T1000 (cell line): ENCODE results near the gene SUCLG2.
"Not testable (repeated sequence)": the region's sequence is repeated elsewhere in the genome, so short reads cannot be mapped to it uniquely, and the experiment has no call there.

Experiments
- DNase-seq: peaks from one replicate; lab custom pipeline; 2025; ENCODE audit warnings: mixed read lengths; lab: John Stamatoyannopoulos, UW

SUCLG2 gene

DNA sequence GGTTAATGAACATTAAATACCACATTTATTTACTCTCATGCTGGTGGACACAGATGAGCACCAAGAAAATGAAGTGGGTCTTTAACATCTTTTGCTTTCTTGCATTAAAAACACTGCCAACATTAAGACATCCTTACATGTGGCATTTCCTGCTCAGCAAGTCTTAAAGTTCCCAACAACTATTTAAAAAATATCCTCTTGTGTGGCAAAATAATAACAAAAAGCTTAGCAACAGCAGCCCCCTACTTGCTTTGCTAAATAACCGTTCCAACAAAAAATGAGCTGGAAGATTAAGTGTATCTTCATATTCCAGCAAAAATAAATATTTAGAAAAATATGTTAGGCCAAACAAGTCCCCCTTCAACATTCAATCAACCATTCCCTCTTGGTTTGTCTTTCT is 93.1 kb downstream of the SUCLG2 start:
- no peak for DNase-seq

DNA sequence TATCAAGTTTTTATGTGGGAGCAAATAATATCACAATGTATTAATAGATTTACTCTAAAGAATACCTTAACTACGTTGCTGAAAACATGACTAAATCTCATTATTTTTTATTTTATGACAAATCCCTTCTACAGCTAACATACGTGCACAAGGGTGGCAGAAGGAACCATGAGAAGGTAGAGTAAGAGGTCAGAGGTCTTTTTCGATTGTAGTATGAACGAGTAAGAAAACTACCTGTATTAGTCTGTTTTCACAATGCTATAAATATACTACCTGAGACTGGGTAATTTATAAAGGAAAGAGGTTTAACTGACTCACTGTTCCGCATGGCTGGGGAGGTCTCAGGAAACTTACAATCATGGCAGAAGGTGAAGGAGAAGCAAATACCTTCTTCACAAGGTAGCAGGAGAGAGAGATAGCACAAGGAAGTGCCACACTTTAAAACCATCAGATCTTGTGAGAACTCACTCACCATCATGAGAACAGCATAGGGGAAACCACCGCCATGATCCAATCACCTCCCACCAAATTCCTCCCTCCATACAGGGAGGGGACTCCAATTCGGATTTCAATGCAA is 95.3 kb downstream of the SUCLG2 start:
- no peak for DNase-seq

DNA sequence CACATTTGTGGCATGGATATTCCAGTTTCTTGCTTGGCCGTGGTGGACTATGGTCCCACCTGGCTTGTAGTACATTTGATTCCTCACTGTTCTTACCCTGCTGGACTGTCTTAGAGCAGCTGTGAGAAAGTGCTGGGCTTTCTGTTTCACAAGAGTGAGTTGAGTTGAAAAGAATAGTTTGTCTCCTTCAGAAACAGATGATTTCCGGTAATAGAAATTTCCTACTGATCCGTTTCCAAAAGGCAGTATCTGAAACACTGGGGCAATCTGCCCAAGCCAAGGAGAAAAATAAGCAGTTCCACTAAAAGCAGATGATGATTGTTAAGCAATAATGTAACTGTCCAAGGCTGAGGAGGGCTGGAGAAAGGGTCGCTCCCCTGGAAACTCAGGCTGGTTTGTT is 96.0 kb downstream of the SUCLG2 start:
- DNase-seq, result no peak

DNA sequence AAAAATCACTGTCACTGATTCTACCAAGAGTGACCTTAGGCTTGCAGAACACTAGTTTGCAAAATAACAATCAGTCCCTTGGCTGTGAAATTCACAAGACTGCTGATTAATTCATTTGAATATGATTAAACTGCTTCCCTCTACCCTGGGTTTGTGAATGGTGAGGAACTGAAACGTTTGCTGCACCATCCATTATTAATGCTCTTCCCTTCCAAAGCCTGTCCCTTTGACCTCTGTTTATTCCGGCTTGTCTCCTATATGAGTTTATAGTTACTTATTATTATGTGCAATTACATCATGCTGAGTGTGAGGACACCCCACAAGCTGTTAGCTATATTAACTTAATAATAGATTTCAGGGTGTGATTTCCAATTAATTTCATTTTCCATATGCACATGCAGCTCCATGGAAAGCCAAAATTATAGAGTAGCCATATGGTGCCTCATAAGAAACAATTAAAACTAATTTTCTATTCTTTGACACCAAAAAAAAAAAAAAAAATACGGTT is 96.5 kb downstream of the SUCLG2 start:
- DNase-seq, result no peak

DNA sequence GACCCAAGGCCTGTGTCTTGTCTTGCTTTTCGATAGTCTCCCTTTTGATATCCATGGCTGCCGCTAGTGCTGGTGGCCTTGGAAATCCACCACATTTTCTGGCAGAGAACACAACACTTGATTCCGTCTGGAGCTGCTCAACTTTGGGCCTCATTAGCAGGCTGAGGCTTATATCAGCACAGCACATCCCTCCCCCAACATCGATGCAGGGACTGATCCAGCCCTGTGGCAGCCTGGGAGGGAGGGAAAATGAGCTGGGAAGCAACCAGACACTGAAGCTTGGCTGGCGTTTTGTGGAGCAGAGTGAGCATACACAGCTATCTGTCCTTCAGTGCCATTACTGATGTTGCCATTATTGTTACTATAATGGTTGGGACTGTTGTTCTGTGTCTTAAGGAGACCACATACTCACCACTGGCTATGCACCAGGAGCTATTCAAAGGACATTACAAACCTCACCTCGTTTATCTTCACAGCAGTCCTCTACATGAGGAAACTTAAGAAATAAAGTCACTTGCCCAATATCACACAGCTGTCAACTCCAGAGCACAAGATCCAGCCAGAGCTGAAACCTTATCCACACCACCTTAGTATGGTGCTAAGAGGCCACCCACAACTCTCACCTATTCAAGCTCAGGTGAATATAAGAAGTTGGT is 102.9 kb downstream of the SUCLG2 start:
- no peak for DNase-seq

DNA sequence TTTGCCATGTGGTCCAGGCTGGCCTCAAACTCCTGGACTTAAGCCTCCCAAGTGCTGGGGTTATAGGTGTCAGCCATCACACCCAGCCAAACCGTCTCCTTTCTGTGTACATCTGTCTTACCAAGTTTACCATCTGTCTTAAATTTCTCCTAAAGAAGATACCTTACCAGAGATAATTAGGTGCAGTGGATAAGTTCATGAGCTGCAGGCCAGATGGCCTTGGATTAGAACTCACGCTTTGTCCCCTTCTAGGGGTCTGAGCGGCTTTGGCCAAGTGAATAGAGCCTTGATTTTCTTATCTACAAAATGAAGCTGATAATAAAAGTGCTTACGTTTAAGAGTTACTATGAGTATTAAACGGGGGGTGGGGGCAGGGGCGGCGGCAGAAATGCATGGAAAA is 103.9 kb downstream of the SUCLG2 start:
- DNase-seq, result no peak

DNA sequence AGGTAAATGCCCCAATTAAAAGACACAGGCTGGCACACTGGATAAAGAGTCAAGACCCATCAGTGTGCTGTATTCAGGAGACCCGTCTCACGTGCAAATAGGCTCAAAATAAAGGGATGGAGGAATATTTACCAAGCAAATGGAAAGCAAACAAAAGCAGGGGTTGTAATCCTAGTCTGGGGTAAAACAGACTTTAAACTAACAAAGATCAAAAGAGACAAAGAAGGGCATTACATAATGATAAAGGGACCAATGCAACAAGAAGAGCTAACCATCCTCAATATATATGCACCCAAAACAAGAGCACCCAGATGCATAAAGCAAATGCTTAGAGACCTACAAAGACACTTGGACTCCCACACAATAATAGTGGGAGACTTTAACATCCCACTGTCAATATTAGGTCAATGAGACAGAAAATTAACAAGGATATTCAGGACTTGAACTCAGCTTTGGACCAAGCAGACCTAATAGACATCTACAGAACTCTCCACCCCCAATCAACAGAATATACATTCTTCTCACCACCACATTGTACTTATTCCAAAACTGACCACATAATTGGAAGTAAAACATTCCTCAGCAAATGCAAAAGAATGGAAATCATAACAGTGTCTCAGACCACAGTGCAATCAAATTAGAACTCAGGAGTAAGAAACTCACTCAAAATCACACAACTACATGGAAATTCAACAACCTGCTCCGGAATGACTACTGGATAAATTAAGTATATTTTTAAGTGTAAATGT is 111.7 kb downstream of the SUCLG2 start:
- DNase-seq, result not testable (repeated sequence)

DNA sequence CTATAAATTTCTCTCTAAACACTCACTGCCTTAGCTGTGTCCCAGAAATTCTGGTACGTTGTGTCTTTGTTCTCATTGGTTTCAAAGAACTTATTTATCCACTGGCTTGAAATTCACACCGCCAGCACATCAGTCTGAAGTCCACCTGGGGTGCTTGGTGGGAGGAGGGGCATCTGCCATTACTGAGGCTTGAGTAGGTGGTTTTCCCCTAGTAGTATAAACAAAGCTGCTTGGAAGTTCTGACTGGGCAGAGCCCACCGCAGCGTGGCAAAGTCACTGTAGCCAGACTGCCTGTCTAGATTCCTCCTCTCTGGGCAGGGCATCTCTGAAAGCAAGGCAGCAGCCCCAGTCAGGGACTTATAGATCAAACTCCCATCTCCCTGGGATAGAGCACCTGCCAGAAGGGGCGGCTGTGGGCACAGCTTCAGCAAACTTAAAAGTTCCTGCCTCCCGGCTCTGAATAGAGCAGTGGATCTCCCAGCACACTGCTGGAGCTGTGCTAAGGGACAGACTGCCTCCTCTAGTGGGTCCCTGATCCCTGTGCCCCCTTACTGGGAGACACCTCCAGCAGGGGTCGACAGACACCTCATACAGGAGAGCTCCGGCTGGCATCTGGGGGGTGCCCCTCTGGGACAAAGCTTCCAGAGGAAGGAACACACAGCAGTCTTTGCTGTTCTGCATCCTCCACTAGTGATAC is 114.1 kb downstream of the SUCLG2 start:
- no peak for DNase-seq

DNA sequence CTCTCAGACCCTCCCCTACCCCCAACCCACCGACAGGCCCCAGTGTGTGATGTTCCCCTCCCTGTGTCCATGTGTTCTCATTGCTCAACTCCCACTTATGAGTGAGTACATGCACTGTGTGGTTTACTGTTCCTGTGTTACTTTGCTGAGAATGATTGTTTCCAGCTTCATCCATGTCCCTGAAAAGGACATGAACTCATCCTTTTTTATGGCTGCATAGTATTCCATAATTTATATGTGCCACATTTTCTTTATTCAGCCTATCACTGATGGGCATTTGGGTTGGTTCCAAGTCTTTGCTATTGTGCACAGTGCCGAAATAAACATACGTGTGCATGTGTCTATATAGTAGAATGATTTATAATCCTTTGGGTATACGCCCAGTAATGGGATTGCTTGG is 117.2 kb downstream of the SUCLG2 start:
- not testable (repeated sequence) for DNase-seq

DNA sequence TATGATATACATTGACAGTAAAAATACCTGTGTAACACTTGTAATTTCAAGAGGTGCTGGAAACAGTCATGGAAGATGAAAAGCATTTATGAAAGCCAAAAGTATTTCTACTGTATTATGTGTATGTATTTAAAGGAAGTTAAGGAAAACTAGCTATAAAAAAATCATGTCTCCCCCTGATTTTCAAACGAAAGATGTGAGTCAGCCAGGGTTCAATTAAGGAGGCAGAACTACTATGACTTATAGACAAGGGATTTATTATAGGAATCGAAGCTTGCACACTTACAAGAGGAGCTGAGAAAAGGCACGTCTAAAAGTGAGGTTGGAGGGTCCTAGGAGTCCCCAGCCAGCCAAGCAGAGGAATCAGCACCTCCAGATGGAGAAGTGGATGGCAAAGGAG is 119.4 kb downstream of the SUCLG2 start:
- no peak for DNase-seq

DNA sequence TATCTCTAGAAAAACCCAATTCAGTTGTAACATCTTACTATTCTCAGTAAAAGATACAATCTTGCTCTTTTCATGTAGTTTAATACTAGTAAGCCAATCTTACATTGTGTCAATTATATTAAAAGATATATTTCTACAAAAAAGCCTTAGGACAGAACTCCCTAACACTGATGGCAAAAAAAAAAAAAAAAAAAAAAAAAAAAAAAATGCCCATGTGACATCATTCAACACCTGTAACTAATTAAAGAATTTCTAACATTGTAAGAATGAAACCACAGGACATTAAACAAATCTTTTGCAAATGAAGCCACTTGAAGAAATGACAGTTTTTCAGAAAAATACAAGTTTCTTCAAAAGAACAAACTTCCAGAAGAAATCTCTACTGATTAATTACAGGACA is 119.8 kb downstream of the SUCLG2 start:
- DNase-seq, result no peak

DNA sequence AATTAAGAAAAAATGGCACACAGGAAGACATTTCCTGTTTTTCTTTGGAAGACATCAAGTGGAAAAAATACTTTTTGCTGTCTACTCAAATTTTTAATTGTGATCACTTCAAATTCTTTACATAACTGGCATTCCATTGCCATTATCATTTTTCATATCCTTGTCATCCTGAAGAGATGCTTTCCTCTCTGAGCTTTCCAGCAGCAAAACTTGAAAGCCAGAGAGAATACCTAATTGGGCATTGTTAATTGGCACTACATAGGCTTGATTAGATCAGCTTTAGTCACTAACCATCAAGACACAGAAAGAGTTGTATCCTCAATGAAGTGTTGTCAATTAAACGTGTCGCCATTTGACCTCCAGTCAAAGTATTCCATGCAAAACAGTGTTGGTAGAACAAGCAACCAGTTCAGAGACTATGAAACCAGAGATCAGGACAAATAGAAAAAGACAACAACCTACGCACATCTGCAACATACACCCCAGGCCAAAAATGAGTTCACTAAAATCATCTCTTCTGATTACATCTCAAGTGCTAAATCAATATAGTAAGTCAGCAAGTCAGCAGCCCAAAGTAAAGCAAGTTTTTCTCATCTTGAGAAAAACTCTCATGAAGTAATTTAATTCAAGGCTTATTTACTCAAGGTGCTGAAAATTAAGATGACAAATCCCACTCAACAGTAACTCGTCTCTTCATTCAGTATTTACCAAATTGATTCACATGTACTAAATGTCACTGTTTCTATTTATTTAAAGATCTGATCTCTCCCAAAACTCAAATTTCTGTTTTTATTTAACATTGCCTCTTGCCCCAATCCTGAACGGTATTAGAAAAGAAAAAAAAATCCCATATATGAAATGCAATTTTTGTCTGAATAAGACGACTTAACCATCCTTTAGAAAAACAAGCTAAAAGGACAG is 123.0 kb downstream of the SUCLG2 start:
- no peak for DNase-seq

DNA sequence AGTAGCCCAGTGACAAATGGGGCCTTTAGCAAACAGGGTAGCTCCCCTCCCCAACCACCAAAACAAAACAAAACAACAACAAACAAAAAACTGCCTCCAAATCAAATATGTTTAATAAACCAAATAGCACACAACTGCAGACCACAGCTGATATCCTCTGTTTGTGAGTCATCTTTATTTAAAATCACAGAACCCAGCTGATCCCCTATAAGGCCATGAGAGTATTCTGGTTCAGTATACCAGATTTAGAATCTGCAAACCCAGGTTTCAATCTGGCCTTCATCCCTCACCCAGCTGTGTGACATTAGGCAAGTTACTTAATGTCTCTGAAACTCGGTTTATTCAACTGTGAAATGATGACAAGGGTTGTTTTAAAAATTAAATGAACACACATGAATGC is 124.5 kb downstream of the SUCLG2 start:
- no peak for DNase-seq

DNA sequence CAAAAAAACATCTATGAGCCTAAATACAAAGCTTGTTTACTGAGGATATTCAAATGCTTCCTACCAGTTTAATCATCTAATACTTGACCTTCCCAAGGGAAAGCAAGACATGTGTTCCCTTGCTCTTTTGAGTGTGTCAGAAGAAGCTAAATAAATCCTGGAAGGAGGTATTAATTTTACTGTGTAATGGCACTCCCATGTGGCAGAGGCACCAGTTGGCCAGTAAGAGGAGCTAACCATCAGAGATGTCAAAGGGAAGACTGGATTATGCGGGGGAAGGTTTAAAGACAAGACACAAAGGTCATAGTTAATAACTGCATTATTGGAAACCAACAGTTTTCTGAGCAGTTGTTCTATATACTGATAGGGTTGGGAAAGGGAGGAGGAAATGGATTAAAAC is 125.1 kb downstream of the SUCLG2 start:
- no peak for DNase-seq

DNA sequence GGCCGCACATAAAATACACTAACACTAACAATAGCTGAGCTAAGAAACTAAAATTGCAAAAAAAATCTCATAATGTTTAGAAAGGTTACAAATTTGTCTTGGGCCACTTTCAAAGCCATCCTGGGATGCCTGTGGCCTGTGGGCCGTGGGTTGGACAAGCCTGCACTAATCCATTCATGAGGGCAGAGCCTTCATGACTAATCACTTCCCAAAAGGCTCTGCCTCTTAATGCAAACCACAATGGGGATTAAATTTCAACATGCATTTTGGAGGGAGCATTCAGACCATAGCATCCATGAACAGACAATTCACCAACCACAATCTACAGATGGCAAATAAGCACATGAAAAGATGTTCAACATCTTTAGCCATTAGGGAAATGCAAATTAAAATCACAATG is 128.2 kb downstream of the SUCLG2 start:
- DNase-seq, result peak; percentile 10

DNA sequence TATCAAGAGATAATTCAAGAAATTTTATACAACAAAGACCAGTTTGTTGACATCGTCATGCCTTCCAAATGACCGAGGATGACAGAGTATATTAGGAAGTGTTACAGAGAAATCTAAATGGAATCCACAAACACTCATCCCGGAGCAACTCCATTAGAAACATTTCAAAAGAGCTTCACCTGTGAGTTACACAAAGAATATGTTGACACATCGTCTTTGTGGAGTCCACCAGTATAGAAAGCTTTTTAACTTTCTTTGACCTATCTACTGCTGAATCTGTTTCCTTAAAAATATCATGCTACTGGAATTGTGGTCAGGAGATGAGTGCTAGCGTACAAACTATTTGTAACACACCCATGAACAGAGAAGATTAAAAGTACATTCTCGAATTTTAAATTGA is 130.4 kb downstream of the SUCLG2 start:
- no peak for DNase-seq

DNA sequence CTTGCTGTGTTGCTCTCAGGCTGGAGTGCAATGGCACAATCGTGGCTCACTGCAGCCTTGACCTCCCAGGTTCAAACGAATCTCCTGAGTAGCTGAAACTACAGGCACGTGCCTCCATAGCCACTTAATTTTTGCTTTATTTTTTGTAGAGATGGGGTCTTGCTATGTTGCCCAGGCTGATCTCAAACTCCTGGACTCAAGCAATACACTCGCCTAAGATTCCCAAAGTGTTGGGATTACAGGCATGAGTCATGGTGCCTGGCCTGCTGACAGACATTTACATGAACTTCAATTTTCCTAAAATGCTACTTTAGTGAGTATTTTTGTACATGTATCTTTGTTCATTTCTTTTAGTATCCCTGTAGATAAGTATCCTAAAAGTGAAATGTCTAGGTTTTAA is 132.3 kb downstream of the SUCLG2 start:
- no peak for DNase-seq

DNA sequence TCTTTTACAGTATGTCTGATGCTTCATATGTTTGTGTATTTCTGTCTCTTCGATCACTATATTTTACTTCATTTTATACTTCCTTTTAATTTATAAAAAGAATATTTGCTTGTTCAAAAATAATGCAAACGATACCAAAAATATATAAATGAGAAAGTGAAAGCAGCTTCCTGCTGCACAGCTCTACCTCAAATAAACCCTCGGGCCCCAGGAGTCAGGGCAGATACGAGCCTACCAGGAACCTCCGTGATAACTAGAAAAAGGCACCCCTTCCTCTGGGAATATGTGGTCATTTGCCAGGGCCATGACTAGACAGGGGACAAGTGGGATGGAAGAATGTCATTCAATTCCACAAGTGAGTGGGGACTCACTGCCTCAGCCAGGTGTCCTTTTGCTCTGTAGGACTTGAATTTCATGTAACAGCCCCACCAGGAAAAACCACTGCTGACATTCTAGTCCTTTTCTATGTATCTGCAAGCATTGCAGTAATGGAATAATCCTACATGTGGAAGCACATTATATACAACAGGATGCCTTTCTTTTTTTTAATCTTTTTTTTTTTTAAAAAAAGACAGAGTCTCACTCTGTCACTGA is 133.3 kb downstream of the SUCLG2 start:
- no peak for DNase-seq

DNA sequence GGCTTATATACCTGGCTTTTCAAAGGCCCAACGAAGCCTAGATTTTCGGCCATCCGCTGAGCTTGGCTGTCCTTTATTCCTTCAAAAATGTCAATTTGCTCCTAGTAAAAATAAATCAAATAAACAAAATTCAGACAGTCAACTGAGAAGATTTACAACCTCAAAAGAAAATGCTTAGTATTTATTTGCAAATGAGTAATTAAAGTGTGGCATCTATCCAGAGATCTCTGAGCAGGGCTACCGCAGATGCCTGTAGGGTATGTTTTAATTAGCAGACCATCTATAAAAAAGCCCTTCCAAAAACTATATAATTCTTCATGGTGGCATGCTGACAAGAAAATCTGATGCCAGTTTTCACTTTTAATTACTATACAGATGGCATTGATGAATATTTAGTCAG is 136.2 kb downstream of the SUCLG2 start:
- DNase-seq, result no peak

DNA sequence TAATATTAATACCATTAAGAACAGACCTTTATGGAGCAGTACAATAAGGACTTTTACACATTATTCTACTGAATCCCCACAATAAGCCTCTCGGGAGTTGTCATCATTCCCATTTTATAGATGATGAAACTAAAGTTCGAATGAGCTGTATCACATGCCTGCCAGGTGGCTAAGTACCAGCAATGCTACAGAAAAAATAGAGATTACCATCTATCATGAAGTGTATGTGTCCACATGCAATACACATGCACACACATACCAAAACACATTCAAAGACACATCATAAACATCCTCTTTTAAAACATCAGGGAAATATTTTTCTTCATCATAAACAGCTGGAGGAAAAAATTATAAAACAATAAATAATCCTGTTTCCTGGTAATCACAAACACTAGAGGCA is 136.6 kb downstream of the SUCLG2 start:
- no peak for DNase-seq

DNA sequence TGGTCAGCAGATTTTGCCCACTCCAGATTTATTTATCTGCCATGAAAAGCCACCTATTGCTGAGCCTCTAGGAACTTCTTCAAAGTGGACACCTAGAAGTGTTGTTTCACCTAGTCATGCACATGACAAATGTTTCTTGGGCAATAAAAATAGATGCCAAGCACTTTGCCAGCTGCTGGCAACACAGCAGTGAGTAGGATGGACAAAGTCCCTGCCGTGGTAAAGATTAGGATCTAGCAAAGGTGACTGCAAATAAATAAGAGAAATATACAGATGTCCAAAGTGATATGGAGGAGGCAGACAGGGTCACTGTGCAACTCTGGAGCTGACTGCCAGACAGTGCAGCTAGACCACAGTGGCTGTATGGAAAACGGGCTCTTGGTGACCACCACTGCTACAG is 137.9 kb downstream of the SUCLG2 start:
- no peak for DNase-seq
